ENCODE results near the gene JARID2. TPM values are rescaled to one million over a fixed set of nuclear protein-coding genes. Genes with fewer than 3 reads are reported as not detected.

JARID2 gene
- total and polyA plus RNA-seq, 10 of the 15 experiments (the other 5 are each of a cell fraction or from before 2014, with no cell fraction given), result 4.2 to 21.6 (median 11.7) TPM

DNA sequence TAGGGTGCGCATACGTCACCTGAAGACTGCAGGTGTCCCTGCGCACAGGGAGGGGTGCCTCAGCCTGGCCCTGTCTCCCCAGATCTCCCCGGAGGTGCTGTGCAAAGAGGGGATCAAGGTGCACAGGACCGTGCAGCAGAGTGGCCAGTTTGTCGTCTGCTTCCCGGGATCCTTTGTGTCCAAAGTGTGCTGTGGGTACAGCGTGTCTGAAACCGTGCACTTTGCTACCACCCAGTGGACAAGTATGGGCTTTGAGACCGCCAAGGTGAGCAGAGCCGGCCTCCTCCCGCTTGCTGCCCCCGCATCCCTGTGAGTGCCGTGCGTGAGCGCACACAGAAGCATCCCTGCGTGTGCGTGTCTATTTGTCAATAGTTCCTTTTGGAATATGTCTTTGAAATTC is 266.3 kb downstream of the JARID2 start:
- no peaks in the 10 kb centered on the region for H3K79me2 ChIP-seq (ENCODE audit: control insufficient read depth, insufficient read depth, low read length)
- 98% methylated on average over 18 of the region's 18 CpGs for WGBS (ENCODE audit: insufficient coverage, insufficient replicate concordance, low lambda C conversion rate, missing lambda C conversion rate)
- ChIA-PET POLR2A (no interaction called here), SMC1A (ENCODE audit: uncharacterized antibody, unreplicated experiment) (no interaction called here), CTCF (interaction anchor here (2.9 kb wide), 1 partner anchor 112 kb away, joined by 19 read pairs; no protein-coding TSS in a partner anchor), RAD21 (ENCODE audit: unreplicated experiment) (interaction anchor here (0.6 kb wide), 1 partner anchor 1251 kb away, joined by 3 read pairs; no protein-coding TSS in a partner anchor)
- intact Hi-C loops (cut with micrococcal nuclease; ENCODE audit: unreplicated experiment) (no loop called here), in situ Hi-C loops (cut with MboI) (no loop called here)
- FAIRE-seq, result no peak
- no peak overlapping the region for H2AFZ ChIP-seq (ENCODE audit: control insufficient read depth, low read depth, low read length)
- DNase-seq (ENCODE audit: low read depth, low spot score), result no peak
- no peaks in the 10 kb centered on the region for H4K20me1 ChIP-seq (ENCODE audit: control insufficient read depth, insufficient read depth)
- no peak overlapping the region for H3K9ac ChIP-seq (ENCODE audit: control insufficient read depth, insufficient read depth, low read length)
- TF ChIP-seq IKZF2 (IDR thresholded peaks at IDR 0.05) (no peak), NFIC (IDR thresholded peaks at IDR 0.05; ENCODE audit: low read depth, low read length) (no peak), PKNOX1 (IDR thresholded peaks at IDR 0.05) (no peak), RCOR1 (conservative IDR thresholded peaks at IDR 0.05; ENCODE audit: low read depth, low read length) (no peak), ZNF274 (IDR thresholded peaks at IDR 0.05; ENCODE audit: insufficient read depth, insufficient read length) (no peak), POLR2A (IDR thresholded peaks at IDR 0.05; ENCODE audit: low read depth, low read length) (0 out of 2 replicates have a peak, but pooled peaks have one; percentile 26), SIX5 (IDR thresholded peaks at IDR 0.05; ENCODE audit: low read depth, low read length, severe bottlenecking) (no peak), HDGF (IDR thresholded peaks at IDR 0.05) (no peak), CHD1 (IDR thresholded peaks at IDR 0.05; ENCODE audit: low read depth, low read length) (no peak)
- TF ChIP-seq, protein P1, sequence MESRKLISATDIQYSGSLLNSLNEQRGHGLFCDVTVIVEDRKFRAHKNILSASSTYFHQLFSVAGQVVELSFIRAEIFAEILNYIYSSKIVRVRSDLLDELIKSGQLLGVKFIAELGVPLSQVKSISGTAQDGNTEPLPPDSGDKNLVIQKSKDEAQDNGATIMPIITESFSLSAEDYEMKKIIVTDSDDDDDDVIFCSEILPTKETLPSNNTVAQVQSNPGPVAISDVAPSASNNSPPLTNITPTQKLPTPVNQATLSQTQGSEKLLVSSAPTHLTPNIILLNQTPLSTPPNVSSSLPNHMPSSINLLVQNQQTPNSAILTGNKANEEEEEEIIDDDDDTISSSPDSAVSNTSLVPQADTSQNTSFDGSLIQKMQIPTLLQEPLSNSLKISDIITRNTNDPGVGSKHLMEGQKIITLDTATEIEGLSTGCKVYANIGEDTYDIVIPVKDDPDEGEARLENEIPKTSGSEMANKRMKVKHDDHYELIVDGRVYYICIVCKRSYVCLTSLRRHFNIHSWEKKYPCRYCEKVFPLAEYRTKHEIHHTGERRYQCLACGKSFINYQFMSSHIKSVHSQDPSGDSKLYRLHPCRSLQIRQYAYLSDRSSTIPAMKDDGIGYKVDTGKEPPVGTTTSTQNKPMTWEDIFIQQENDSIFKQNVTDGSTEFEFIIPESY (IDR thresholded peaks at IDR 0.05), result peak; percentile 97
- H3K4me3 ChIP-seq, result no peak overlapping the region
- H3K4me1 ChIP-seq (ENCODE audit: control insufficient read depth, insufficient read depth, low read length), result no peaks in the 10 kb centered on the region
- H3K27me3 ChIP-seq (replicated peaks in 1 of 2; ENCODE audit: control insufficient read depth in 2 of 2, insufficient read depth in 2 of 2, low read length in 1 of 2), result no peaks in the 10 kb centered on the region
- no peaks in the 10 kb centered on the region for H3K9me3 ChIP-seq (replicated peaks; ENCODE audit: control insufficient read depth, insufficient read depth, low read length)
- no peak overlapping the region for H3K27ac ChIP-seq (ENCODE audit: control insufficient read depth, insufficient read depth)
- ATAC-seq, result 0 out of 3 replicates have a peak, but pooled peaks have one; percentile 13
- H3K4me2 ChIP-seq (ENCODE audit: control insufficient read depth, insufficient read depth), result no peak overlapping the region
- no TSS peak for BruUV-seq (replicated peaks)
- H3K36me3 ChIP-seq (ENCODE audit: control insufficient read depth in 2 of 2, insufficient read depth in 2 of 2, low read length in 1 of 2), result peaks cover 30 to 45% of the 10 kb centered on the region in 2 experiments
